Colonic mucosa (tissue), 4 donors: Measurements from ENCODE around the gene CCDC38. TPM values are rescaled to one million over a fixed set of nuclear protein-coding genes. Genes with fewer than 3 reads are reported as not detected.

Experiments
- DNase-seq: peaks from one replicate; pipeline ENCODE4 v3.0.0-alpha.2; 2020
- H3K27ac ChIP-seq: fragments of 200-600 bp; one replicate; pipeline ENCODE4 v1.8.0; 2021
- H3K27me3 ChIP-seq: fragments of 200-600 bp; one replicate; pipeline ENCODE4 v1.8.0; 2021
- H3K36me3 ChIP-seq: fragments of 200-600 bp; one replicate; pipeline ENCODE4 v1.8.0; 2021
- H3K4me1 ChIP-seq: fragments of 200-600 bp; one replicate; pipeline ENCODE4 v1.8.0; 2021; ENCODE audit warnings: mild to moderate bottlenecking
- H3K4me3 ChIP-seq: fragments of 200-600 bp; one replicate; pipeline ENCODE4 v1.8.0; 2021
- H3K9ac ChIP-seq, 2 donors: one replicate each; pipeline ENCODE4 v1.7.0; 2013; ENCODE audit warnings: control low read depth in 2 of 2, low read depth in 2 of 2, low read length in 2 of 2
- H3K9me3 ChIP-seq: fragments of 200-600 bp; one replicate; pipeline ENCODE4 v1.8.0; 2021
- CTCF ChIP-seq: fragments of 200-600 bp; IDR thresholded peaks from one replicate; pipeline ENCODE4 v1.8.0; 2022; ENCODE audit warnings: antibody characterized with exemption, mild to moderate bottlenecking
- intact Hi-C: fragments of 100-400 bp; cut with DNase I; formaldehyde crosslinking; loops from one replicate; pipeline ENCODE4 v1.14.1; 2022
- total RNA-seq, 2 donors: library from RNA; stranded (reverse); fragmentation: NEBNext Ultra II Directional in 1 of 2; extraction: Animal tissue kit (Norgen Biotek cat#: 25700) in 1 of 2; gene quantifications; one replicate each; pipeline ENCODE4 v1.2.1, GENCODE V29; 2021
- donor health status: healthy.
- donor health status: DM: no; HTN: no; CAD: no.
- donor health status: DM: no; HTN: no; CAD: no.

Gene CCDC38
- total RNA-seq, 2 donors from 2014 or later = not detected

GRCh38 chr12:95877622-95878021 lies 64.8 kb downstream of the CCDC38 start:
- no peaks in the 10 kb centered on the region for H3K4me1 ChIP-seq
- H3K27ac ChIP-seq = no peak overlapping the region
- TF ChIP-seq CTCF = no peak
- no peak overlapping the region for H3K4me3 ChIP-seq
- no peak for DNase-seq
- H3K9ac ChIP-seq = no peak overlapping the region
- intact Hi-C loops = no loop called here
- H3K9me3 ChIP-seq = no peaks in the 10 kb centered on the region
- H3K36me3 ChIP-seq = no peaks in the 10 kb centered on the region
- H3K27me3 ChIP-seq = no peaks in the 10 kb centered on the region

- Histone ChIP-seq H3K9me3 (no peaks in the 10 kb centered on the region), H3K36me3 (no peaks in the 10 kb centered on the region), H3K27ac (no peak overlapping the region), H3K4me3 (no peak overlapping the region), H3K27me3 (no peaks in the 10 kb centered on the region), H3K9ac (no peak overlapping the region), H3K4me1 (no peaks in the 10 kb centered on the region)
- TF ChIP-seq CTCF = no peak
- no peak for DNase-seq
- intact Hi-C loops = no loop called here
Measured at GRCh38 chr12:95874452-95874851, 68.0 kb downstream of the CCDC38 start.

- Histone ChIP-seq H3K4me1 (no peaks in the 10 kb centered on the region), H3K36me3 (no peaks in the 10 kb centered on the region), H3K9ac (no peak overlapping the region), H3K27me3 (no peaks in the 10 kb centered on the region), H3K4me3 (no peak overlapping the region), H3K9me3 (no peaks in the 10 kb centered on the region), H3K27ac (no peak overlapping the region)
- no peak for TF ChIP-seq CTCF
- intact Hi-C loops = no loop called here
- no peak for DNase-seq
Measured at GRCh38 chr12:95870897-95871296, 71.5 kb downstream of the CCDC38 start.

- intact Hi-C loops = no loop called here
Measured at GRCh38 chr12:95863337-95863736, 79.1 kb downstream of the CCDC38 start.

GRCh38 chr12:95862038-95862437 lies 80.4 kb downstream of the CCDC38 start:
- intact Hi-C loops = no loop called here
- no peaks in the 10 kb centered on the region for H3K4me1 ChIP-seq
- TF ChIP-seq CTCF = no peak
- H3K27ac ChIP-seq = no peak overlapping the region
- no peaks in the 10 kb centered on the region for H3K9me3 ChIP-seq
- H3K9ac ChIP-seq = no peak overlapping the region
- no peak for DNase-seq
- H3K36me3 ChIP-seq = no peaks in the 10 kb centered on the region
- H3K27me3 ChIP-seq = no peaks in the 10 kb centered on the region
- H3K4me3 ChIP-seq = no peak overlapping the region

More at GRCh38 chr12:95863337-95863736, 79.1 kb downstream of the CCDC38 start:
- TF ChIP-seq CTCF = no peak
- no peak overlapping the region for H3K27ac ChIP-seq
- H3K4me3 ChIP-seq = no peak overlapping the region
- no peak for DNase-seq
- H3K27me3 ChIP-seq = no peaks in the 10 kb centered on the region
- no peaks in the 10 kb centered on the region for H3K4me1 ChIP-seq
- H3K9me3 ChIP-seq = no peaks in the 10 kb centered on the region
- H3K36me3 ChIP-seq = no peaks in the 10 kb centered on the region
- H3K9ac ChIP-seq = no peak overlapping the region
